GM19099 (cell line): ENCODE results near the gene CNTN2.

Experiments
- POLR2A ChIP-seq: IDR thresholded peaks from 3 replicates; pipeline ENCODE4 v1.6.1; 2011; ENCODE audit warnings: low read depth; ENCODE audit not compliant: insufficient read length; ENCODE audit errors: extremely low read depth

The CNTN2 gene, protein sequence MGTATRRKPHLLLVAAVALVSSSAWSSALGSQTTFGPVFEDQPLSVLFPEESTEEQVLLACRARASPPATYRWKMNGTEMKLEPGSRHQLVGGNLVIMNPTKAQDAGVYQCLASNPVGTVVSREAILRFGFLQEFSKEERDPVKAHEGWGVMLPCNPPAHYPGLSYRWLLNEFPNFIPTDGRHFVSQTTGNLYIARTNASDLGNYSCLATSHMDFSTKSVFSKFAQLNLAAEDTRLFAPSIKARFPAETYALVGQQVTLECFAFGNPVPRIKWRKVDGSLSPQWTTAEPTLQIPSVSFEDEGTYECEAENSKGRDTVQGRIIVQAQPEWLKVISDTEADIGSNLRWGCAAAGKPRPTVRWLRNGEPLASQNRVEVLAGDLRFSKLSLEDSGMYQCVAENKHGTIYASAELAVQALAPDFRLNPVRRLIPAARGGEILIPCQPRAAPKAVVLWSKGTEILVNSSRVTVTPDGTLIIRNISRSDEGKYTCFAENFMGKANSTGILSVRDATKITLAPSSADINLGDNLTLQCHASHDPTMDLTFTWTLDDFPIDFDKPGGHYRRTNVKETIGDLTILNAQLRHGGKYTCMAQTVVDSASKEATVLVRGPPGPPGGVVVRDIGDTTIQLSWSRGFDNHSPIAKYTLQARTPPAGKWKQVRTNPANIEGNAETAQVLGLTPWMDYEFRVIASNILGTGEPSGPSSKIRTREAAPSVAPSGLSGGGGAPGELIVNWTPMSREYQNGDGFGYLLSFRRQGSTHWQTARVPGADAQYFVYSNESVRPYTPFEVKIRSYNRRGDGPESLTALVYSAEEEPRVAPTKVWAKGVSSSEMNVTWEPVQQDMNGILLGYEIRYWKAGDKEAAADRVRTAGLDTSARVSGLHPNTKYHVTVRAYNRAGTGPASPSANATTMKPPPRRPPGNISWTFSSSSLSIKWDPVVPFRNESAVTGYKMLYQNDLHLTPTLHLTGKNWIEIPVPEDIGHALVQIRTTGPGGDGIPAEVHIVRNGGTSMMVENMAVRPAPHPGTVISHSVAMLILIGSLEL

DNA sequence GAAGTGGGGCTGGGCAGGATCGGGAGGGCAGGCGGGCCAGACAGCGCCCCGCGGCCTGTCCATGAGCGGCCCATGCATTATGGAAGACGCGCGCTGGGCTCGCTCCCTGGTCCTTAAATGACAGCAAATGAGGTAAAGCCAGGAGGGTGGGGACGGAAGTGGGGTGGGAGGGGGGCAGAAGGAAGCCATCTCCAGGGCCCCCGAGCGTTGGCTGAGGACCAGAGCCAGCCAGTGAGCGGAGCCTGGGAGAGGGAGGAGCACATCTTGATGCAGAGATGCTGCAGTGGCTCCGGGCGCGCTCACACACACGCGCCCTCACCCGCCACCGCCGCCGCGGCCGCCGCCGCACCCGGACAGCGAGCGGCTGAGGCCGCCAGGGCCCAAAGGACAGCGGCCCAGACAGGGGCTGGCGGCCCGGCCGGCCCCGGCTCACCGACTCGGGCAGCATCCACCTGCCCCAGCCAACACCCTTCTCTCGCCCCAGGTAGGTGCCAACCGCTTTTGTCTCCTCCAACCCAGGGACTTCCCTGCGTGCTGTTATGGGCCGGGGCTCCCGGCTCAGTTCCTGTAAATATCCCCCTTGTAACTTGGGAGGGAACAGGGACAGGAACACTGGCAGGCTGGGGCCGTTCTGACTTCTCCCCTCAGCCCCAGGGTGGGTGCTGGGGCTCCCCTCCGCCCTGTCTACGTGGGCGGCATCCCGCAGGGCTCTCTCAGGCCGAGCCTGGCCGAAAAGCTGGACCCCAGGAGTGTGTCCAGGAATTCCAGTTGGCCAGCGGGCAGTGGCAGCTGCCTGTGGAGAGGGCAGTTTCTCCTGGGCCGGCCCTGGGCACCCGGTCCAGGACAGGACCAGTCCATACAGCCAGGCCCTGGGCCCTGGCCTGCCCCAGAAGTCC lies at the start of gene CNTN2:
CNTN2 (plus strand) TSS at position 302 of the 896 bp plus-strand sequence. CDS start 9,974 bp downstream, outside the sequence.
- no peak for TF ChIP-seq POLR2A

DNA sequence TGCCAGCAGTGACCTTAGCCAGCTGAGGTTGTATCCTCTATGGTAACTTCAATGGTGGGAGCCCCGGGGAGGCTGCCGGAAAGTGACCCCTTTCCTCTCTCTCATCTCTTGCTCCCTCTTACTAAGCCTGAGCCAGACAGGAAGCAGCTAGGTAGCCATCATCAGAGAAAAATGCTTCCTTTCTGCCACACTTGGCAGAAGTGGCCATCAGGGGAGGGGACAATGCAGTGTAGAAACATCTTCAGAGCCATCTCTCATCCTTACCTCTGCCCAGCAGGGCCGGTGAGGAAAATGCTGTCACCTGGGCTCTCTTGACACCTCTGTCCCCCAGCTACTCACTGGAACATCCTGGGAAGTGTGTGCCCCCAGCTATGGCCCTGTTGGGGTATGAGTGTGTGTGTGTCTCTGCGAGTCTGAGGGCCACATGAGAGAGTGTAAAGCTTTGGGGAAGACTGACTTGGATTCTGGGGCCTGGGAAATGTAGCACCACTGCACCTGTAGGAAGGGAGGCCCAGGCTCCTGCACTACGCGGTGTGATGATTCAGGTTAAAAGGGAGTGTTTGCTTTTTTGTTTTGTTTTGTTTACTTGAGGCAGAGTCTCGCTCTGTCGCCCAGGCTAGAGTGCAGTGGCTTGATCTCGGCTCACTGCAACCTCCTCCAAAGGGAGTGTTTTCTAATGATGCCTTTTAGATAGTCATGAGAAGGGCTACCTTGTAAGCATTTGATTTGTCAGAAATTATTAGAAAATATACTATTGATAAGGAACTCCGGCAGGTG lies 48.7 kb upstream of the CNTN2 start:
- no peak for TF ChIP-seq POLR2A

DNA sequence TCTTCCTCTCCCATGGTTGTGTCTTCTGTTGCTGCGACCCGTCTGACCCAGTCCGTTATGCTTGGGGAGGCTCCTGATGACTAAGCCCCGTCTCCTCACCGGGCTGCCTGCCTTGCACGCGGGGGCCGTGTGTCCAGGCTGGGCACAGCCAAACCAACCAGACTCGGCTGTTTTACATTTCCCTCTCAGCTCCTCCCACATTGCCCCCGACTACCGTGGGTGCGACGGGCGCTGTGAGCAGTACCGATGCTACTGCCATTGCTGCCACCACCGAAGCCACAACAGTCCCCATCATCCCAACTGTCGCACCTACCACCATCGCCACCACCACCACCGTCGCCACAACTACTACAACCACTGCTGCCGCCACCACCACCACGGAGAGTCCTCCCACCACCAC lies 46.0 kb upstream of the CNTN2 start:
- no peak for TF ChIP-seq POLR2A

DNA sequence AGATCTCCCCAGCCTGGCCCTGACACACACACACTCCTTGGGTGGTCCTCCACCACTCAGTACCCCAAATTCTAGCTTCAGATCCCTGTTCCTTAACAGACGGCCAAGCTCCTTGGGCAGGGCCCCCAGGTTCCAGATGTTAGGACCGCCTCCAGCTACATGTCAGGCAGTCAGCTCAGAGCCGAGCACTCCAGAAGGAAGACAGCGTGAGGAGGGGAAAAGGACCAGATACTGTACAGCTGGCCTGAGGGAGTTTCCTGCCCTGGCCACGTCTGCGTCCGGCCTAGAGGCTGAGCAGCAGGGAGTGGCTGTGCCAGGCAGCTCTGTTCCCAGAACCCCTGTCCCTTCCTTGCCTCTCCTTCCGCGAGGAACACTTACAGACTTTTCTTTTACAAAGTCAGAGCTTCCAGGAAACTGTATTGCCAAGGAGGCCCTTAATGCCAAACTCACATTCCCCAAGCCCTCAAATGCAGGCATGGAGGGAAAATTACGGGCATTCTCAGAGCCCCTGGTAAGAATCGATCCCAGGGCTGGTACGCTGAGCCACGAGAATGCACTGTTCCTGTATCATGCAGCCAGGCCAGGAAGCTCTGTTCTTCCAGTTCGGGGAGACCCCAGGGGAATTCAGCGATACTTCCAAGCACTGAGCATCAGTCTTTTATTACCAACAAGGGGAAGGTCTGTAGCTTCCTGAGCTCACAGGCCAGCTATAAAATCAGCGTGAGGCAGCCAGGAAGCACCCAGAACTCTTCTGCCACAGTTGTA lies 45.2 kb upstream of the CNTN2 start:
- no peak for TF ChIP-seq POLR2A

DNA sequence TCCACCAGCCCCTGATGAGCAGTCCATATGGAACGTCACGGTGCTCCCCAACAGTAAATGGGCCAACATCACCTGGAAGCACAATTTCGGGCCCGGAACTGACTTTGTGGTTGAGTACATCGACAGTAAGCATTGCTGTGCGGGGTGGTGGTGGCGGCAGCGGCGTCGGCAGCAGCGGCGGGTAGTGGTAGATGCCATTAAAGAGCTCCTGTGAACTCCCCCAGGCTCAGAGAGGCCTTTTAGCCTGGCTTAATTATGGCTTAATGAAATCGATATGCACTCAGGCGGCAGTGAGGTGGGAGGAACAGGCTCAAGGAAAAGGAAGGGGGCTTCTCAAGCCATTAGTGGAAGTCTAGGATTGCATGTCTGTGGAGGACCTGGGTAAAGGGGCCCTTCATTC lies 41.9 kb upstream of the CNTN2 start:
- no peak for TF ChIP-seq POLR2A

DNA sequence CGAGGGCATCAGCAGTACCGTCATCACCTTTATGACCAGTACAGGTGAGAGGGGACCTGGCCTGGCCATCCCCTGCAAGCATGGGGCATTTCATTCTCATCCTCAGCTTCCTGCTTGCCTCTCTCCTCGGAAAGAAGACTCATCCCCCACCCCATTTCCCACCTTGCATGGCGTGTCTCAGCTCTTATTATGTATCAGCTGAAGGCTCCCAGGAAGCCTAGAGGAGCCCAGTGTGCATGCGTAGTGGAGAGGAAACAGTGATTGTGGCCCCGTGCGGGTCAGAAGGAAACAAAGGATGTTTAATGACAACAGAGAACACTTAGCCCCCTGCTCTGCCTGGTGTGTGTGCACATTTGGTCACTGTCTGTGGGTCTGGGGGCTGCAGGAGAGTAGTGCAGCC lies 40.3 kb upstream of the CNTN2 start:
- no peak for TF ChIP-seq POLR2A

DNA sequence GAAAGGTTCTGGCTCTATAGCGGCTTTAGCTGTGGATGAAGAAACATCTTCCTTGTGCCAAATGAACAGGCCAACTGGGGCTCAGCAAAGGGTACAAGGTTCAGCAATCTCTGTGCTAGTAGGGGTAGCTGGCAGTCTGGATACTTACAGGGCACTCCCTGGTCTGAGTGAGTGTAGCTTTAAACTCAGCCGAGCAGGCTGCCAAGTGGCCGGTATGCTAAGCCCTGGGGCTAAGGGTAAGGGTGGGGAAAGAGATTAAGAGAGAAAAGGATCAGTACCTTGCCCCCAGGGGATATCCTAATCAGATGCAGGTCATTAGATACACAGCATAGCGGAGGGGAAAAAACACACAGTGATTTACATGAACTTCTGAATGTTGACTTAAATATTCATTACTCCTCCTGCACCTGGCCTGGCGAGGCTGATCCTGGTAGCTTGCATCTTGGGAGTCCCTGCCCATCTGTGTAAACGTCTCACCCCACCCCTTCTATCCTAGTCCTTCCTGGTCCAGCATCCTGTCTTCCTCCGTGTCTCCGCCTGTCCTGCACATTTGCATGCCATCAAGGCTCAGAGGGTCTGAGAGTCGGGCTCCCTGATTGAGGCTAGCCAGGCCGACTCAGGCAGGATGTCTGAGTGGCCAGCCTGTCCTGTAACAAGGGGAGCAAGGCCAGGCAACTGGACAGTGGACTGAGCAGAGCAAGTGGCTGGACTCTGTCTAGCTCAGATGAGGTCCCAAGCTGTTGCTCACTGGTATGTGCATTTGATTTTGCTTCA lies 39.5 kb upstream of the CNTN2 start:
- no peak for TF ChIP-seq POLR2A

DNA sequence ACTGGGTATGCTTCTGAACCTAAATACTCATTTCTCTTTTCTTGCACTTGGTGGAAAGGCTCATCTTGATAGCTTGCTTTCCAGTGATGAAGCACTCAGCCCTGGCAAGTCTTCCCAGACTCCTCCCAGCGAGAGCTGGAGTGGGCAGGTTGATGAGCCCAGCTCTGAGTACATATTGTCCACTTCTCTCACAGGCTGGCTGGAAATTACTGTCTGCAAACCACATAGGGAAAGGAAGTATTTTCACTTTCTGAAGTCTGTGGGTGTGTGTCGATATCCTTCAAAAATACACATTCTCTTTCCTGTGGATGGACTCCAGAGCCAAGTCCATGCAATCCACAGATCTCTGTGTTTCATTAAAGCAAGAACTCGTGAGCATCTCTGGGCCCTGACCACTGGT lies 38.7 kb upstream of the CNTN2 start:
- no peak for TF ChIP-seq POLR2A

DNA sequence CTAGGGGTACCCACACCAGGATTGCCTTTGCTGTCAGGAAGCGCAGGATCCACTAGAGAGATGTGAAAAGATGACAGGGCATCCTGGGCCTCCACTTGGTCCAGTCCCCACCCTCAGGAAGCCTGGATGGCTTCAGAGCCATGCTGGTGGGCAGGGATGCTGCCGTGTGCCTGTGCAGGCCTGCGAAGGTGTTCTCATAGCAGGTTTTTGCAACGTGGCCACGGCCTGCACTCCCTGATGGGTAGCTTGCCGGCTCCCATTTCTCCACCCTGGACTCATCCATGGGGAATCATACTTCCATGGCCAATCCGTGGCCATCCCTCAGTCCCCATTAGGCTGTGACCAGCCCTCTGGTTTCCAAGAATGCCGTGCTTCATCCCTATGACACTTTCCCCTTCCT lies 34.1 kb upstream of the CNTN2 start:
- TF ChIP-seq POLR2A, result no peak

DNA sequence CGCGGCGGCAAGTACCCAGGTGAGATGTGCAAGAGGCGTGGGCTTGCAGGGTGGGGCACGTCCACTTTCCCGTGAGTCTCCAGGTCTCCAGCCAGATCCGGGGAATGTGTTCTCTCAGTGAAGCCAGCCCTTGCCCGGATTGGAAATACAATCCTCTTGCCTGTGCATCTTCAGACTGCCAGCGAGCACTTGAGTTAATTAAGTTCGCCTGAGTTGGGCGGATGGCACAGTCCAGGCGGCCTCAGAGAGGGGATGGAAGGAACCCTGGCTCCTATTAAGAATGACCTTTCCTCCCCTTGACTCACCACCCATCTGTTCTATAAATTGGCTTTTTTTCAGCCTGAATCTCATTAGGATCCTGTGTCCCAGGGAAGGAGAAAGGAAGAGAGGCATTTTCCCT lies 33.3 kb upstream of the CNTN2 start:
- TF ChIP-seq POLR2A, result no peak

DNA sequence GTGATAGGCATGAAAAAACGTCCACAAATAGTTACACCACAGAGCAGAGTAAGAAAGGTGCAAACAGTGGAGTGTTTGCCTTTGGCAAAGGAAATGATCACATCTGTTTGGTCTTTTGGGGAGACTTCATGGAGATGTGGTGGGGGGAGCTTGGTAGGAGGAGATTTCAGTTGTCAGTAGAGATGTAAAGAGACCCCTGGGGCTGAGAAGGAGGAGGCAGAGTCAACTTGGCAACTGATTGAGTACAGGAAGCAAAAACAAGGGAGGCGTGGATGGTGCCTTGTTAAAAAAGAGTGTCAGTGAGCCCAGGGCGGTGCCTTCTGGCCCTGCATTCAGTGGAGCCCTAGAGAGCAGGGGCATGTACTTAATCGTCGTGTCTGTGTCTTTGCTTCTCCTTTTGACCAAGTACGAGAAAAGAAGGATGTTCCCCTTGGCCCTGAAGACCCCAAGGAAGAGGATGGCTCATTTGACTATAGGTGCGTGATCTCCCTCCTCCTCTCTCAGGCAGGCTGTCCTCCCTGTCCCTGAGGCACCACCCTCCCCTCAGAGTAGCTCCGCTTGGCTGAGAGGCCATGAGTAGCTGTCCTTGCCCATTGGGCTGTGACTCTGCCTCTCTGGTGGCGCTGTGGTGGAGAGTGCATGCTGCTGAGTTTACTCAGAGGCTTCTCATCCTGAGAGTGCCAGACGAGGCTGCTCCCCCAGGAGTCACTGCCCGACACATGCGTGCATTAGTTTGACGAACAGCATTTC lies 30.4 kb upstream of the CNTN2 start:
- TF ChIP-seq POLR2A, result no peak

DNA sequence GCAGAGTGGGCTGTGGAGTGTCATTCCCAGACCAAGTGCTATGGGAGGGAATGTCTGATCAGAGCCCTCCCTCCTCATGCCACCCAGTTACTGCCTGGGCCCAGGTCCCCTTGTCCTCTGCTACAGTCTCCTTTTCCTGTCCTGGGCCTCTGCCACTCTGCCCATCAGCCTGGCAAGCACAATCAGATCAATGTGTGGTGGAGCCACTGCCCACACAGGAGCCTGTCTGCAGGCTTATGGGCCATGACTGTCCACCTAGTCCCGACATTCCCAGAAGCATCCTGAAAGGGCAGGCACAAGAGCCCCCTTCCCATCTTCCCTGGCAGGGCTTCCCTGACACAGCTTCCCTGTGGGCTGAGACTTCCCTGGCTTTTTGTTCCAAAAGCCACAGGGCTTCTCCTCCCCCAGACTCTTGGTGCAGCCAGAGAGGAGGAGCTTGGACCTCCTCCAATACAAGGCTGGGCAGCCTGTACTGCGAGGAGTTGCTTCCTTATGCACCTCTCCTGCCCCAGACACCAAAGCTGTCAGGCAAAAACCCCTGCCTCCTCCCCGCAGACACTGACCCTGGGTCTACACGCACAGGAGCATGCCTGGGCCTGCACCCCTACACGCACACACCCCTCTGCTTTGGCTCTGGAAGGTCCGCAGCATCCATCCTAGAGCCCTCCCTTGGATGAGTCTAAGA lies 29.2 kb upstream of the CNTN2 start:
- no peak for TF ChIP-seq POLR2A

DNA sequence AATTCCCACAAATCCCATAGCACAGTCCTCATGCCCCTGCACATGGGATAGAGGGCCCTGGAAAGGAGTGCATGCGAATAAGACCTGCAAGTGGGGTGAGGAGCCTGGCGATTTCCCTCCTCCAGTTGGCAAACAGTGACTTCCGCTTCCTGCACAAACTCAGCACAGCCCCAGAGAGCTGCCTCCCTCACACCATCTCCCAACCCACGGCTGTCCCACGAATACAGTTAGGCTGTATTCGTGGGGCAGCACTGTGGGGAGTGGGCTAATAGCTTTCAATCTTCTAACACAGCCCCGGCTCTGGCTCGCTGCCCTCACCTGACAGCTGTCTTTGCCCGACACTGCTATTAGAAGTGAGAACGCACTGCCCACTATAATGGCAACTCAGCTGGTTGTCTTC lies 28.2 kb upstream of the CNTN2 start:
- TF ChIP-seq POLR2A, result no peak
